Neural cell (in vitro differentiated cells): ENCODE results near the gene GIT2. TPM values are rescaled to one million over a fixed set of nuclear protein-coding genes. Genes with fewer than 3 reads are reported as not detected.

ENCODE experiments used
- H2AFZ ChIP-seq: fragments of 200-600, 300-800 bp; sonication (generic), shearing (Covaris generic); 2 replicates; pipeline ENCODE4 v1.6.0; 2014; ENCODE audit warnings: low read depth, mild to moderate bottlenecking, antibody characterized with exemption, low read length, moderate library complexity
- H3F3A ChIP-seq: fragments of 200-600 bp; shearing (Covaris generic); 2 replicates; pipeline ENCODE4 v1.6.1; 2016; ENCODE audit warnings: mild to moderate bottlenecking, moderate library complexity, mixed read lengths, antibody characterized with exemption, low read length; ENCODE audit not compliant: insufficient read depth, poor library complexity, severe bottlenecking
- H3K27ac ChIP-seq: fragments of 200-600, 300-800 bp; sonication (generic), shearing (Covaris generic); 2 replicates; pipeline ENCODE4 v1.5.1; 2014; ENCODE audit warnings: mild to moderate bottlenecking, low read length, moderate library complexity
- H3K27me3 ChIP-seq: fragments of 300-800, 200-600 bp; sonication (generic), shearing (Covaris generic); 2 replicates; pipeline ENCODE4 v1.6.0; 2014; ENCODE audit warnings: mild to moderate bottlenecking, low read depth, low read length, moderate library complexity; ENCODE audit not compliant: insufficient read depth
- H3K36me3 ChIP-seq: fragments of 300-800, 200-600 bp; sonication (generic), shearing (Covaris generic); 2 replicates; pipeline ENCODE4 v1.5.1; 2014; ENCODE audit warnings: mild to moderate bottlenecking, antibody characterized with exemption, low read length, moderate library complexity; ENCODE audit not compliant: insufficient read depth
- H3K4me2 ChIP-seq: fragments of 300-800, 200-600 bp; sonication (generic), shearing (Covaris generic); 2 replicates; pipeline ENCODE4 v1.6.0; 2014; ENCODE audit warnings: mild to moderate bottlenecking, low read length
- H3K4me3 ChIP-seq: fragments of 300-800, 200-600 bp; sonication (generic), shearing (Covaris generic); 2 replicates; pipeline ENCODE4 v1.5.1; 2014; ENCODE audit warnings: mild to moderate bottlenecking, low read length, moderate library complexity
- H3K79me2 ChIP-seq: fragments of 200-600 bp; shearing (Covaris generic); replicated peaks from 2 replicates; pipeline ENCODE4 v1.6.0; 2014; ENCODE audit warnings: mild to moderate bottlenecking, low read length, moderate library complexity; ENCODE audit not compliant: insufficient read depth
- H3K9ac ChIP-seq: fragments of 300-800, 200-600 bp; sonication (generic), shearing (Covaris generic); 2 replicates; pipeline ENCODE4 v1.6.1; 2016; ENCODE audit warnings: mild to moderate bottlenecking, low read length, mixed read lengths
- H3K9me2 ChIP-seq: fragments of 200-600 bp; shearing (Covaris generic); 2 replicates; pipeline ENCODE4 v1.6.1; 2016; ENCODE audit warnings: mild to moderate bottlenecking, low read length, mixed read lengths; ENCODE audit not compliant: insufficient read depth
- H3K9me3 ChIP-seq: fragments of 200-600, 300-800 bp; sonication (generic), shearing (Covaris generic); 2 replicates; pipeline ENCODE4 v1.6.1; 2016; ENCODE audit warnings: mild to moderate bottlenecking, mixed run types, low read length, moderate library complexity, mixed read lengths
- H4K20me1 ChIP-seq: fragments of 200-600 bp; shearing (Covaris generic); 2 replicates; pipeline ENCODE4 v1.6.1; 2016; ENCODE audit warnings: mild to moderate bottlenecking, mixed run types; ENCODE audit not compliant: insufficient read depth
- CTCF ChIP-seq: fragments of 450-650 bp; IDR thresholded peaks from 2 replicates; pipeline ENCODE4 v1.5.1; 2014; ENCODE audit warnings: antibody characterized with exemption, mild to moderate bottlenecking, moderate library complexity; ENCODE audit not compliant: poor library complexity, severe bottlenecking
- EZH2 ChIP-seq: fragments of 200-600, 300-800 bp; shearing (Covaris generic), sonication (generic); IDR thresholded peaks from 2 replicates; pipeline ENCODE4 v1.6.1; 2014; ENCODE audit warnings: antibody characterized with exemption, low read length, borderline replicate concordance, mild to moderate bottlenecking; ENCODE audit not compliant: insufficient read depth, poor library complexity, severe bottlenecking
- MXI1 ChIP-seq: fragments of 450-650 bp; conservative IDR thresholded peaks from 2 replicates; pipeline ENCODE4 v1.6.1; 2014; ENCODE audit warnings: antibody characterized with exemption, mild to moderate bottlenecking; ENCODE audit not compliant: poor library complexity, severe bottlenecking
- POLR2AphosphoS5 ChIP-seq: IDR thresholded peaks from 2 replicates; pipeline ENCODE4 v1.6.1; 2012
- RAD21 ChIP-seq: fragments of 450-650 bp; conservative IDR thresholded peaks from 2 replicates; pipeline ENCODE4 v1.6.1; 2014; ENCODE audit warnings: antibody characterized with exemption, mild to moderate bottlenecking, moderate library complexity
- REST ChIP-seq: IDR thresholded peaks from 2 replicates; pipeline ENCODE4 v1.6.1; 2012; ENCODE audit warnings: borderline replicate concordance
- SMC3 ChIP-seq: fragments of 450-650 bp; conservative IDR thresholded peaks from 2 replicates; pipeline ENCODE4 v1.6.1; 2014; ENCODE audit warnings: antibody characterized with exemption, mild to moderate bottlenecking, moderate library complexity; ENCODE audit not compliant: poor library complexity
- TAF1 ChIP-seq: IDR thresholded peaks from 2 replicates; pipeline ENCODE4 v1.6.1; 2012; ENCODE audit warnings: low read depth
- polyA plus RNA-seq: library from polyadenylated mRNA; depleted of rRNA; stranded (reverse); fragments of >200 nt; gene quantifications from 2 replicates; pipeline ENCODE4 v1.2.3, GENCODE V29; 2014

Gene GIT2
- polyA plus RNA-seq, 1 donor from 2014 or later = 14.2 TPM

GRCh38 chr12:109928058-109928656 is 68.0 kb downstream of the GIT2 start:
- no peak for TF ChIP-seq EZH2
- TF ChIP-seq MXI1 = no peak
- TF ChIP-seq RAD21 = no peak
- TF ChIP-seq CTCF = no peak
- TF ChIP-seq SMC3 = no peak
- no peak for TF ChIP-seq REST
- TF ChIP-seq POLR2AphosphoS5 = no peak
- no peak for TF ChIP-seq TAF1
- Histone ChIP-seq H3K27ac (no peak overlapping the region), H2AFZ (no peak overlapping the region)

GRCh38 chr12:109927622-109928021 is 68.5 kb downstream of the GIT2 start:
- Histone ChIP-seq H3K4me3 (no peak overlapping the region), H3K9me3 (no peaks in the 10 kb centered on the region), H3K36me3 (no peaks in the 10 kb centered on the region), H3K4me2 (no peak overlapping the region), H3K9ac (no peak overlapping the region), H4K20me1 (no peaks in the 10 kb centered on the region), H3K27me3 (no peaks in the 10 kb centered on the region), H2AFZ (no peak overlapping the region), H3K27ac (no peak overlapping the region), H3F3A (no peaks in the 10 kb centered on the region), H3K9me2 (no peaks in the 10 kb centered on the region), H3K79me2 (no peaks in the 10 kb centered on the region)
- TF ChIP-seq CTCF (peak; percentile 45), MXI1 (no peak), SMC3 (peak; percentile 55), EZH2 (no peak), RAD21 (peak; percentile 32), REST (no peak), TAF1 (no peak), POLR2AphosphoS5 (no peak)

More at GRCh38 chr12:109928058-109928656, 68.0 kb downstream of the GIT2 start:
- no peaks in the 10 kb centered on the region for H3K9me3 ChIP-seq
- no peaks in the 10 kb centered on the region for H3K27me3 ChIP-seq
- H4K20me1 ChIP-seq = no peaks in the 10 kb centered on the region
- no peaks in the 10 kb centered on the region for H3K9me2 ChIP-seq
- no peaks in the 10 kb centered on the region for H3K79me2 ChIP-seq
- H3K4me2 ChIP-seq = no peak overlapping the region
- no peaks in the 10 kb centered on the region for H3K36me3 ChIP-seq
- no peaks in the 10 kb centered on the region for H3F3A ChIP-seq
- H3K9ac ChIP-seq = no peak overlapping the region
- H3K4me3 ChIP-seq = no peak overlapping the region
